K562 (cell line): ENCODE results near the gene ATP5PF. TPM values are rescaled to one million over a fixed set of nuclear protein-coding genes. Genes with fewer than 3 reads are reported as not detected.

Experiments used
- BRCA1 ChIP-seq, 2 experiments: fragments of 450-650 bp in 1 of 2; sonication (generic) in 1 of 2; formaldehyde crosslinking in 1 of 2; IDR thresholded peaks; 2 replicates each; pipeline versions ENCODE4 v1.5.0 to v1.6.1; 2017 to 2020; ENCODE audit warnings: mild to moderate bottlenecking in 1 of 2, missing genetic modification reagents in 1 of 2
- CBX1 ChIP-seq: sonication (generic); IDR thresholded peaks from 2 replicates; pipeline ENCODE4 v1.6.1; 2016; ENCODE audit warnings: antibody characterized with exemption, low read depth, mild to moderate bottlenecking
- CREBBP ChIP-seq: IDR thresholded peaks from one replicate; pipeline ENCODE4 v1.6.1; 2012; ENCODE audit warnings: low read depth, mild to moderate bottlenecking, control low read depth, inconsistent platforms, low read length
- CSDE1 ChIP-seq, 2 experiments: fragments of 450-650 bp; IDR thresholded peaks; 2 replicates each; pipeline ENCODE4 v1.6.1; 2016; ENCODE audit warnings: mild to moderate bottlenecking in 1 of 2
- DNMT1 ChIP-seq: fragments of 450-650 bp; IDR thresholded peaks from 2 replicates; pipeline ENCODE4 v1.6.1; 2016; ENCODE audit warnings: antibody characterized with exemption, mild to moderate bottlenecking
- ELF4 ChIP-seq: fragments of 450-650 bp; formaldehyde crosslinking; IDR thresholded peaks from 2 replicates; pipeline ENCODE4 v1.4.0; 2022; ENCODE audit warnings: missing genetic modification characterization
- HNRNPL ChIP-seq: fragments of 200-400 bp; formaldehyde crosslinking; IDR thresholded peaks from 2 replicates; pipeline ENCODE4 v1.6.1; 2017; ENCODE audit warnings: low read depth, mild to moderate bottlenecking, low read length
- IRF2 ChIP-seq: sonication (generic); formaldehyde crosslinking; IDR thresholded peaks from 2 replicates; pipeline ENCODE4 v1.8.1; 2022; ENCODE audit warnings: mild to moderate bottlenecking, missing genetic modification reagents
- NR2C1 ChIP-seq, 2 experiments: fragments of 450-650 bp; IDR thresholded peaks; 2 replicates each; pipeline ENCODE4 v1.6.1; 2017; ENCODE audit warnings: mild to moderate bottlenecking in 2 of 2, antibody characterized with exemption in 1 of 2, inconsistent platforms in 1 of 2, missing compliant biosample characterization in 1 of 2, missing genetic modification characterization in 1 of 2
- NR2C2 ChIP-seq, 2 experiments: fragments of 200-800 bp in 1 of 2; sonication (Bioruptor generic) in 1 of 2; sonication (generic) in 1 of 2; formaldehyde crosslinking in 1 of 2; IDR thresholded peaks; 2 replicates each; pipeline versions ENCODE4 v1.6.1 to v1.8.0; 2016 to 2022; ENCODE audit warnings: mild to moderate bottlenecking in 1 of 2, missing compliant biosample characterization in 1 of 2, missing genetic modification characterization in 1 of 2, missing genetic modification reagents in 1 of 2
- RBM22 ChIP-seq: fragments of 200-400 bp; formaldehyde crosslinking; IDR thresholded peaks from 2 replicates; pipeline ENCODE4 v1.6.1; 2018; ENCODE audit warnings: low read length, low read depth; ENCODE audit not compliant: poor library complexity, severe bottlenecking
- SLC30A9 ChIP-seq: fragments of 250-450 bp; sonication (Bioruptor Pico); IDR thresholded peaks from 2 replicates; pipeline ENCODE4 v1.8.0; 2022; ENCODE audit warnings: mild to moderate bottlenecking, moderate library complexity
- SMARCB1 ChIP-seq: IDR thresholded peaks from 2 replicates; pipeline ENCODE4 v1.6.1; 2011; ENCODE audit warnings: improper control_type of control experiment, low read depth; ENCODE audit not compliant: insufficient read length
- SPI1 ChIP-seq: IDR thresholded peaks from 2 replicates; pipeline ENCODE4 v1.6.1; 2011; ENCODE audit warnings: low read depth, low read length, control low read depth, borderline replicate concordance
- SRSF3 ChIP-seq: fragments of 200-400 bp; formaldehyde crosslinking; IDR thresholded peaks from 2 replicates; pipeline ENCODE4 v1.6.1; 2016; ENCODE audit warnings: mild to moderate bottlenecking, low read length, moderate library complexity; ENCODE audit not compliant: insufficient read depth
- TAF1 ChIP-seq: IDR thresholded peaks from 2 replicates; pipeline ENCODE4 v1.6.1; 2011; ENCODE audit warnings: mild to moderate bottlenecking, low read length, moderate library complexity; ENCODE audit not compliant: insufficient read depth, control insufficient read depth, severe bottlenecking; ENCODE audit errors: extremely low read depth
- TCF3 ChIP-seq: sonication (generic); formaldehyde crosslinking; IDR thresholded peaks from 2 replicates; pipeline ENCODE4 v1.4.0; 2020; ENCODE audit warnings: mild to moderate bottlenecking, missing genetic modification reagents
- XRCC5 ChIP-seq: fragments of 200-400 bp; formaldehyde crosslinking; IDR thresholded peaks from 2 replicates; pipeline ENCODE4 v1.6.1; 2017; ENCODE audit warnings: low read depth, mild to moderate bottlenecking, low read length
- ZNF3 ChIP-seq: fragments of 250-450 bp; sonication (Bioruptor Pico); IDR thresholded peaks from 2 replicates; pipeline ENCODE4 v1.5.0; 2021; ENCODE audit warnings: mild to moderate bottlenecking, moderate library complexity
- ZNF311 ChIP-seq: fragments of 250-450 bp; sonication (Bioruptor Pico); IDR thresholded peaks from 2 replicates; pipeline ENCODE4 v1.4.0; 2020; ENCODE audit warnings: mild to moderate bottlenecking, moderate library complexity
- ZNF408 ChIP-seq: fragments of 250-450 bp; sonication (Bioruptor Pico); IDR thresholded peaks from 2 replicates; pipeline ENCODE4 v1.4.0; 2020; ENCODE audit warnings: low read depth, mild to moderate bottlenecking, moderate library complexity
- polyA plus RNA-seq, 8 experiments: library from polyadenylated mRNA; depleted of rRNA in 4 of 8; stranded (reverse) in 5 of 8; unstranded in 3 of 8; fragments of >200 nt; fragmentation: Nextera tagmentation in 2 of 8; fragmentation: Illumina TruSeq in 1 of 8; extraction: Ambion mirVana in 2 of 8; extraction: Trizol in 1 of 8; gene quantifications; 2 replicates each; pipeline versions ENCODE4 v1.2.1 to v1.2.3, GENCODE V29; 2011 to 2014; ENCODE audit warnings: inconsistent platforms in 1 of 8, missing spikeins in 1 of 8
- total RNA-seq, 7 experiments: library from RNA; depleted of rRNA in 6 of 7; stranded (reverse); fragments of >200 nt in 6 of 7; fragmentation: Illumina TruSeq in 2 of 7; extraction: Trizol in 2 of 7; gene quantifications; 2 replicates each; pipeline versions ENCODE4 v1.2.1 to v1.2.3, GENCODE V29; 2011 to 2021; ENCODE audit warnings: low replicate concordance in 1 of 7
- TF ChIP-seq, protein P1 (sequence below): fragments of 450-650 bp; formaldehyde crosslinking; IDR thresholded peaks from 2 replicates; pipeline ENCODE4 v1.4.0; 2020; ENCODE audit warnings: mild to moderate bottlenecking, mixed read lengths
- TF ChIP-seq, protein P2 (sequence below): fragments of 250-450 bp; sonication (Bioruptor Pico); IDR thresholded peaks from 2 replicates; pipeline ENCODE4 v1.9.0; 2021; ENCODE audit warnings: mild to moderate bottlenecking, inconsistent platforms
- TF ChIP-seq, protein P3 (sequence below): sonication (generic); formaldehyde crosslinking; IDR thresholded peaks from 2 replicates; pipeline ENCODE4 v1.8.0; 2022; ENCODE audit warnings: mild to moderate bottlenecking, missing genetic modification reagents

Gene ATP5PF
- total and polyA plus RNA-seq, 9 of the 15 experiments (the other 6 are each of a cell fraction or from before 2014, with no cell fraction given): 242 to 2,488 (median 533) TPM

DNA sequence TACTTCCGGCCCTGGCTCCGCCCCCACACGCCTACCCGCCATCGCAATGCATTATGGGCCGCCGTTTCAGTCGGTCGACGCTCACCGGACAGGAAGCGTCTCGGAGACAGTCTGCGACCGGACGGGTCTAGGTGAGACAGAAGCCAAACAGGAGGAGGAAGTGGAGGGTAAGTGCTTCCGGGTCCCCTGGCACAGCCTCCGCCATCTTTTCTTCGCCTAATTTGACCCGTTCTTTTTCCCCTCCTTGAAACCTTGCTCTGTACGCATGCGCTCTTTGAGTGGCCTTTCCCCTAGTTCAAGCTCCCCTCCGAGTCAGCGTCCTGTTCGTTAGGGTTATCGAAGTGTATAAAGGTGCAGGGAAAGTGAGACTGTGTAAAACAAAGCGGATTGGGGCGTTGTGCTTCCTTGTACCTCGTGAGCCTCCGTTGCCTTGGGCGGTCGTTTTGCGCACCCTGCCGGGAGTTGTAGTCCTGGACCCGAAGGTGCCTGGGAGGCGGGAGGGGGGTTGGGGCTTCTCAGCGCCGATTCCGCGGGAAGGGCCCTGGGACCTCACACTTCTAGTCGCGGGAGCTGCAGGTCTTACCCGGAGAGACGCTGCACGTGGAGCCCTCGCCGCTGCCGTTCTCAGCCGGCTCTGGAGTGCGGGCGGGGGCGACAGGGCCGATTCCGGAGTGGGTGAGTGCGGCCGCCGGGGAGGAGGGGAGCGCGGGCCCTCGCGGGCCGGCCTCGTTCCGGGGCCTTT, at the start of gene ATP5PF, which contains the start of gene GABPA (continued):
- TF ChIP-seq ZNF311 (CRISPR knock-in tag) (no peak), SLC30A9 (CRISPR knock-in tag) (no peak), CBX1 (0 out of 2 replicates have a peak, but pooled peaks have one; percentile 19), RBM22 (peak; percentile 57), CSDE1 (IDR thresholded peaks at IDR 0.05) (no peak), ZNF3 (no peak), BRCA1 (IDR thresholded peaks at IDR 0.05) (no peak), BRCA1 (CRISPR knock-in tag; IDR thresholded peaks at IDR 0.05) (no peak), IRF2 (CRISPR knock-in tag) (no peak), ELF4 (CRISPR knock-in tag) (no peak), NR2C2 (CRISPR knock-in tag; IDR thresholded peaks at IDR 0.05) (peak; percentile 100), NR2C2 (tag; IDR thresholded peaks at IDR 0.05) (peak; percentile 99), SMARCB1 (no peak), HNRNPL (no peak), NR2C1 (IDR thresholded peaks at IDR 0.05) (peak; percentile 100), NR2C1 (tag; IDR thresholded peaks at IDR 0.05) (peak; percentile 100), XRCC5 (no peak; the same call in 1 of the 2 replicates), SRSF3 (no peak), SPI1 (peak; percentile 79), TAF1 (peak; percentile 97), DNMT1 (no peak), TCF3 (CRISPR knock-in tag) (no peak; the same call in 1 of the 2 replicates), CREBBP (no peak), ZNF408 (no peak)
- TF ChIP-seq, protein P1, sequence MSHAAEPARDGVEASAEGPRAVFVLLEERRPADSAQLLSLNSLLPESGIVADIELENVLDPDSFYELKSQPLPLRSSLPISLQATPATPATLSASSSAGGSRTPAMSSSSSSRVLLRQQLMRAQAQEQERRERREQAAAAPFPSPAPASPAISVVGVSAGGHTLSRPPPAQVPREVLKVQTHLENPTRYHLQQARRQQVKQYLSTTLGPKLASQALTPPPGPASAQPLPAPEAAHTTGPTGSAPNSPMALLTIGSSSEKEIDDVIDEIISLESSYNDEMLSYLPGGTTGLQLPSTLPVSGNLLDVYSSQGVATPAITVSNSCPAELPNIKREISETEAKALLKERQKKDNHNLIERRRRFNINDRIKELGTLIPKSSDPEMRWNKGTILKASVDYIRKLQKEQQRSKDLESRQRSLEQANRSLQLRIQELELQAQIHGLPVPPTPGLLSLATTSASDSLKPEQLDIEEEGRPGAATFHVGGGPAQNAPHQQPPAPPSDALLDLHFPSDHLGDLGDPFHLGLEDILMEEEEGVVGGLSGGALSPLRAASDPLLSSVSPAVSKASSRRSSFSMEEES: no peak
- TF ChIP-seq, protein P2, sequence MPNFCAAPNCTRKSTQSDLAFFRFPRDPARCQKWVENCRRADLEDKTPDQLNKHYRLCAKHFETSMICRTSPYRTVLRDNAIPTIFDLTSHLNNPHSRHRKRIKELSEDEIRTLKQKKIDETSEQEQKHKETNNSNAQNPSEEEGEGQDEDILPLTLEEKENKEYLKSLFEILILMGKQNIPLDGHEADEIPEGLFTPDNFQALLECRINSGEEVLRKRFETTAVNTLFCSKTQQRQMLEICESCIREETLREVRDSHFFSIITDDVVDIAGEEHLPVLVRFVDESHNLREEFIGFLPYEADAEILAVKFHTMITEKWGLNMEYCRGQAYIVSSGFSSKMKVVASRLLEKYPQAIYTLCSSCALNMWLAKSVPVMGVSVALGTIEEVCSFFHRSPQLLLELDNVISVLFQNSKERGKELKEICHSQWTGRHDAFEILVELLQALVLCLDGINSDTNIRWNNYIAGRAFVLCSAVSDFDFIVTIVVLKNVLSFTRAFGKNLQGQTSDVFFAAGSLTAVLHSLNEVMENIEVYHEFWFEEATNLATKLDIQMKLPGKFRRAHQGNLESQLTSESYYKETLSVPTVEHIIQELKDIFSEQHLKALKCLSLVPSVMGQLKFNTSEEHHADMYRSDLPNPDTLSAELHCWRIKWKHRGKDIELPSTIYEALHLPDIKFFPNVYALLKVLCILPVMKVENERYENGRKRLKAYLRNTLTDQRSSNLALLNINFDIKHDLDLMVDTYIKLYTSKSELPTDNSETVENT: peak; percentile 68
- TF ChIP-seq, protein P3, sequence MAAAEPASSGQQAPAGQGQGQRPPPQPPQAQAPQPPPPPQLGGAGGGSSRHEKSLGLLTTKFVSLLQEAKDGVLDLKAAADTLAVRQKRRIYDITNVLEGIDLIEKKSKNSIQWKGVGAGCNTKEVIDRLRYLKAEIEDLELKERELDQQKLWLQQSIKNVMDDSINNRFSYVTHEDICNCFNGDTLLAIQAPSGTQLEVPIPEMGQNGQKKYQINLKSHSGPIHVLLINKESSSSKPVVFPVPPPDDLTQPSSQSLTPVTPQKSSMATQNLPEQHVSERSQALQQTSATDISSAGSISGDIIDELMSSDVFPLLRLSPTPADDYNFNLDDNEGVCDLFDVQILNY: no peak
